ENCODE results near the gene CLEC4F.

The CLEC4F gene

DNA sequence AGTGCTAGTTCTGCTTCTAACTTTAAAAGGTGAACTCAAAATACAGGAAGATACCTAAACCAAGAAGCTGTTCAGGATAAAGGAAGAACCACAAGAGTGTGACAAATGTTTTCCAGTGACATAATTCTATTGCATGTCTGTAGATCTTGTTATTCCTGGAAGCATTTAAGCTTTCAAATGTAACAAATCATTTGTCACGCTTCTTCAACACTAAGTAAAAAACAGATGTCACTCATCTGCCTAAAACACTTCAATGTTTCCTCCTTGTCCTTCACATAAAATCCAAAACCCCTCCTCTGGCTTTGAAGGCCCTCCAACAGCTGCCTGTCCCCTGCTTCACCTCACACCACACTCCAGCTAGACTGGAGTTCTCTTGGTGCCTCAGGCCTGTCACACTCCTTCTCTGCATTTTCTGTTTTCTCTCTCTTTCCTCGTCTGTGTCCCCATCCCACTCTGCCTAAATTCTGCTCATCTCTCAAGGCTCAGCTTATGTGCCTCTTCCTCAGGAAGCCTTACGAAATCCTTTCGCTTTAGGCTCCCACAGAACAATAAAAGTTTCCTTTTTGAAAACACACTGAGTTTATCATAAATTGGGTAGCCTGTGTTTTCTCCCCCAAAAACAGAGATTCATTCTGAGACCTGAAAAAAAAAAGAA, 6.4 kb upstream of the CLEC4F start:
- no peak for DNase-seq (ENCODE audit: low read depth)
- no peak overlapping the region for H3K4me3 ChIP-seq (replicated peaks; ENCODE audit: low read depth, low read length)
- TF ChIP-seq, protein P1, sequence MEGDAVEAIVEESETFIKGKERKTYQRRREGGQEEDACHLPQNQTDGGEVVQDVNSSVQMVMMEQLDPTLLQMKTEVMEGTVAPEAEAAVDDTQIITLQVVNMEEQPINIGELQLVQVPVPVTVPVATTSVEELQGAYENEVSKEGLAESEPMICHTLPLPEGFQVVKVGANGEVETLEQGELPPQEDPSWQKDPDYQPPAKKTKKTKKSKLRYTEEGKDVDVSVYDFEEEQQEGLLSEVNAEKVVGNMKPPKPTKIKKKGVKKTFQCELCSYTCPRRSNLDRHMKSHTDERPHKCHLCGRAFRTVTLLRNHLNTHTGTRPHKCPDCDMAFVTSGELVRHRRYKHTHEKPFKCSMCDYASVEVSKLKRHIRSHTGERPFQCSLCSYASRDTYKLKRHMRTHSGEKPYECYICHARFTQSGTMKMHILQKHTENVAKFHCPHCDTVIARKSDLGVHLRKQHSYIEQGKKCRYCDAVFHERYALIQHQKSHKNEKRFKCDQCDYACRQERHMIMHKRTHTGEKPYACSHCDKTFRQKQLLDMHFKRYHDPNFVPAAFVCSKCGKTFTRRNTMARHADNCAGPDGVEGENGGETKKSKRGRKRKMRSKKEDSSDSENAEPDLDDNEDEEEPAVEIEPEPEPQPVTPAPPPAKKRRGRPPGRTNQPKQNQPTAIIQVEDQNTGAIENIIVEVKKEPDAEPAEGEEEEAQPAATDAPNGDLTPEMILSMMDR (IDR thresholded peaks at IDR 0.05; ENCODE audit: low read length, missing control alignments), result no peak

DNA sequence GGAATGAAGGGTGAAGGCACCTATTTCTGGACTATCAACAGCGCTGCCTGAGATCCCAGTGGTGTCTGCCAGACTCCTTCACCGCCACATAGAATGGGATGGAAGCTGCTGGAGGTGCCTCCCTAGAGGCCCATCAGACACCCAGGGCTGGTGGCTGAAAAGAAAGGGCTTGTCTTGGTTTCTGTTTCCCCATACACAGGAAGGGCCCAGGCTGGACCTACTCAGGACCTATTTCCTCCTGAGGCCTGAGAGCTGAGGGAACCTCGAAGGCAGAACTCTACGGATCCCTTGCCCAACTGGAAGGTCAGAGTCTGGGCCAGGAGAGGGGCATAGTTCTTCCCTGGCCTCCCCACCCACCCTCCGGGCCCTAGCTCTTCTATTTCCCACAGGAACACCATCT, 2.9 kb upstream of the CLEC4F start:
- TF ChIP-seq, protein P1 (IDR thresholded peaks at IDR 0.05; ENCODE audit: low read length, missing control alignments), result no peak
- no peak for DNase-seq (ENCODE audit: low read depth)
- no peak overlapping the region for H3K4me3 ChIP-seq (replicated peaks; ENCODE audit: low read depth, low read length)

DNA sequence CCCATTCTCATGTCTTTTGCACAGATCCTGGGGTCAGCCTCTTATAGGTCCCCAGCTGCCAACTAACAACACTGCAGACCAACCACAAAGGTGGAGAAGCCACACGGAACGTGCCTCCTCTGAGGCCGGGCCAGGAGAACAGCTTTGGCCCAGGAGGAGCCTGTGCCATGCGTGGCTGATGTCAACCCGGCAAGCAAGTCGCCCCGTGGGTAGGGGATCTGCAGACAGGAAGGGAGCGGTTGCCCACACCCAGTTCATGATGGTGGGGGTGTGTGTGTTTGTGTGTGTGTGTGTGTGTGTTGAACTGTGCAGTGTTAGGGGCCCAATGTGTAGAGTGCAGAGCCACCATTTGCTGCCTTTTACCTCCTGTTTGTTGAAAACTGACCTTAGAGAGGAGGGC, 2.4 kb upstream of the CLEC4F start:
- no peak for DNase-seq (ENCODE audit: low read depth)
- H3K4me3 ChIP-seq (replicated peaks; ENCODE audit: low read depth, low read length), result no peak overlapping the region
- TF ChIP-seq, protein P1 (IDR thresholded peaks at IDR 0.05; ENCODE audit: low read length, missing control alignments), result no peak

DNA sequence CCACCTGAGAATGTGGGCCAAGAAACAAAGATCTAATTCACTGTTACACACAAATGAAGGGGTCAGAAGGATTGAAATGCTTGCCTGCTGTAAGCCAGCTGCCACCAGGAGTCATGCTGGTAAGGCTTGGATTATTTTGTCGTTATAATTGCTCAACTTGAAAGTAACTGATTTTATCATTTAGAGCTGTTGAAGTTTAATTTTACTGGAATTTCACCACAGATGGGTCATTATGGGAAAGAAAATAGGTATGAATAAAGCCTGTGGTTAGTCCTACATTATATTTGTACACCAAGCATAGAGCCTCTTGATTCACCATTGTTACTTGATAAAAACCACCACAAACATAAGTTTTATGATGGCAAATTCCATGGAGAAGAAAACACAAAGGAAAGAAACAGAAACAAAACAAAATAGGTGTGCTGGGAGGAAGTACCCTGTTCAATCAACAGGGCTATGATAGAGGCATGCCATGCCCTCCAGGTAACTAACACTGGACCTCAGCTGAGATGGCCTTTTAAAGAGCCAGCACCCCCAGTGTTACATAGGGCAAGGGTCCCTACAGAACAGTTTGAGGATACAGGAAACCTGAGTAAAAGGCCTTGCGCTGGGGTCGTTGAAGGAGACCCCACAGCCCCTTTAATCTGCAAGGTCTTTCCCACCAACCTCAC, 3.0 kb downstream of the CLEC4F start:
- no peak for DNase-seq (ENCODE audit: low read depth)
- TF ChIP-seq, protein P1 (IDR thresholded peaks at IDR 0.05; ENCODE audit: low read length, missing control alignments), result no peak

DNA sequence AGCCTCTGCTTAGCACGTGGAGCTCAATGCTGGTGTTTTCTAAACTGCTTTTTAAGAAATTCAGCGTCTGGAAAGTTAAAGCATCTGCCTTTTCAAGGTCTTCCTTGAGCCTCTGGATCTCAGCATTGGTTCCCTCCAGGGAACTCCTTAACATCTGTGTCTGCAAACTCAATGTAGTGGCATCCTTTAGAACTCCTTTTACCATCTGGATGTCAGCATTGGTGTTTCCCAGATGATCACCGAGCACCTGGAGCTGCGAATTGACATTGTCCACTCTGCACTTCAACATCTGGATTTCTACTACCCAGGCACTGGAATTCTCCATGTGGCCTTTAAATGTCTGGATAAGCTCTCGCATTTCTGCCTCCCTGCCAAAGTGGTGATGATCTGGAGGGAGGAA, 3.7 kb downstream of the CLEC4F start:
- H3K4me3 ChIP-seq (replicated peaks; ENCODE audit: low read depth, low read length), result no peak overlapping the region
- no peak for DNase-seq (ENCODE audit: low read depth)
- TF ChIP-seq, protein P1 (IDR thresholded peaks at IDR 0.05; ENCODE audit: low read length, missing control alignments), result no peak

More for the DNA sequence above, 3.0 kb downstream of the CLEC4F start:
- no peak overlapping the region for H3K4me3 ChIP-seq (replicated peaks; ENCODE audit: low read depth, low read length)

DNA sequence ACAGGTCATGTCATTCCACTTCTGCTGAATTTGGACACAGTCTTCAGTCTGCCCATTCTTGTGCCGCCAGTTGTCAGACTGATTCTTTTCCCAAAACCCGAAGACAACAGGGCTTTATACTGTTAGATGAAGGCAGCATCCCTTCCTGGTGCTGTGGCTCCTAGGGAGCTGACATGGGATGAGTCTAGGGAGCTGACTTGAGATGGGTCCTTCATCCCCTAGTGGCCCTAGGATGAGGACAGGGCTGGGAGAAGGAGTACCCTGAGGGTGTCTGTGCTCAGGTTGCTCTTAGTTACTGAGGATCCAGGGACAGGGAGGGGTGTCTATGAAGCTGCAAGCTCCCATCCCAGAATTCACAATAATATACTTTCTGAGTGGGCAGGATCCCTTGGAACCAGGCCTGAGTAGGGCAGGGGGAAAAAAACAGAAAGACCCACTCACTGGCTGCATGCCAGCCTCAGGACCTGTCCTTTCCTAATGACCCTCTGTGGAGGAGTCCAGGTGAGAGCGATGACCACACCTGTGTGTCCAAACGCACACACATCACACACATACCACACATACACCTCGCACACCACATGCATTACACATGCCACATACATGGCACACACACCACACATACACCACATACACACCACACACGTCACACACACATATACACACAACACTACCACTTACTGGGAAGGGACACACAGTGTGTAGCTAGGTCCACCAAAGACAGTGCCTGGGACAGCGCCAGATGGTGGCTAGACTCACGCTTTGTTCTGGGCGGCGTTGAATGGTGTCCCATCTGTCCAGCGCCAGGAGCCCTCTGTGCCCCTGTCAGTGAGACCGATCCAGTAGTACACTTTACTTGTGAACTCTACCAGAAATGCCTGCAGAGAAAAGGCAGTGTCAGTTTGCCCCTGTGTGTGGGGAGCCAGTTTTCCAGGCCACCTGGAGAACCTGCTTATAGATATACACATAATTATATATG, 11.1 kb downstream of the CLEC4F start:
- no peak for DNase-seq (ENCODE audit: low read depth)
- no peak overlapping the region for H3K4me3 ChIP-seq (replicated peaks; ENCODE audit: low read depth, low read length)
- TF ChIP-seq, protein P1 (IDR thresholded peaks at IDR 0.05; ENCODE audit: low read length, missing control alignments), result no peak

All from fibroblast of pulmonary artery (primary cell).